ENCODE measurements around the gene ATP9B. TPM values are rescaled to one million over a fixed set of nuclear protein-coding genes. Genes with fewer than 3 reads are reported as not detected.
"Not testable (repeated sequence)": the region's sequence is repeated elsewhere in the genome, so short reads cannot be mapped to it uniquely, and the experiment has no call there.

Gene ATP9B
- total and polyA plus RNA-seq, 2 donors: 14.9 to 19.3 TPM

DNA sequence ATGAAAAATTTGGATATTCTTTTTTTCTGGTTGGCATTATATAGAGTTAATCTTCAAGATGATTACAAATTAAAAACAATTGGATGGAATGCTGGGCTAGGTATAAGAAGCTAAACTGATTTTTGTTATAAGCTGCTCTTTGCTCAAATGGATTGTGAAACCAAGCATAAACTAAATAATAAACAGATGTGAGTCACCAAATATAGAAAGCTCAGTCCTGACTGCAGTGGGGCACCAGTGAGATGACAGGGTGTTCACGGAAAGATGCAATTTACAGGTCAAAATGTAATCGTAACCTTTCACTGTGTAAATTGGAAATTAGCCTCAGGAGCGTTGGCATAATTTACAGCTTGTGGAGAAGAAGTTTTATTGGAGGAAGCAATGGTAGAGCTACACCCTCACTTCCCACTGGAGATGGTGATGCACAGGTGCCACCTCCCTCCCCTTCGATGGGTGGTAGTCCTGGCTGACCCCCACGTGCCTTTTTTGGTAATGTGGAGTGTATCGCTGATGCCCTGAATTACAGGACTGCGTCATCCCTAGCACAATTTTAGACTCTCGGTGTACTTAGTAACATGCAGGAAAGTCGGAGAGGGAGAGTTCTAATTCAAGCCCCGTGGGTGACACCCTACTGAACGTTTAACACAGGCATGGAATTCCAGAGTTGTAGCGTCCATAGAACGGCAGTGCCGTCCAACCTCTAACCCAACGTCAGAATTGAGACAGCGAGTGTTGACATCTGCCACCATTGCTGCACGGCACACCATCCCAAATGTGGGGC is 252.6 kb downstream of the ATP9B start:
- Histone ChIP-seq H3K4me3 (ENCODE audit: low read length in 2 of 2) (no peak overlapping the region), H3K27me3 (ENCODE audit: control insufficient read depth in 2 of 2, insufficient read depth in 1 of 2, low read length in 1 of 2) (no peaks in the 10 kb centered on the region), H3K4me1 (ENCODE audit: control insufficient read depth in 2 of 2, insufficient read depth in 2 of 2, low read length in 2 of 2) (no peaks in the 10 kb centered on the region), H3K9me3 (ENCODE audit: control insufficient read depth in 2 of 2, insufficient read depth in 1 of 2, low read length in 1 of 2) (peaks cover 0 to 4% of the 10 kb centered on the region in 2 donors), H3K36me3 (ENCODE audit: control insufficient read depth in 2 of 2, insufficient read depth in 2 of 2, low read length in 1 of 2) (peaks cover 2 to 6% of the 10 kb centered on the region in 2 donors), H3K27ac (ENCODE audit: low read depth in 1 of 2, low read length in 1 of 2) (no peak overlapping the region)
- no peak for DNase-seq (ENCODE audit: low read depth in 6 of 9, low spot score in 9 of 9)
- 90% methylated on average over 17 of the region's 17 CpGs for WGBS

DNA sequence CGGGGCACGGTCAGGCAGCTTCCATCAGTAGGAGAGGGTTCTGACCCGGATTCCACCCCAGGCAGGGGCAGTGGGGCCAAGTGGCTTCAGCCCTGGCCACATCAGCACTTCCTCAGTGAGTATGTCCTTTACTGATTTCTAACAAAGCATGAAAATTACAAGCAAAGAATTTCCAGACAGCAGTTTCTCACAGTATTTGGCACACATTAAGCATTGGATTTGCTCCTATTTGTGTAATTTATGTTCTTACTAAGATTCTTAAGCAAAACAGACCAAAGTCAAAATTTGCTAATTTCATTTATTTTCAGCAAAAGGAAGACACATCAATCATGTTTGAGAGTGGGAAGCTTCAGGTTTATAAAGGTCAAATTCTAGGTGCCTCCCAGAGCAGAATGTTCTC is 253.2 kb downstream of the ATP9B start:
- Histone ChIP-seq H3K36me3 (ENCODE audit: control insufficient read depth in 2 of 2, insufficient read depth in 2 of 2, low read length in 1 of 2) (peaks cover 2 to 6% of the 10 kb centered on the region in 2 donors), H3K27me3 (ENCODE audit: control insufficient read depth in 2 of 2, insufficient read depth in 1 of 2, low read length in 1 of 2) (no peaks in the 10 kb centered on the region), H3K4me1 (ENCODE audit: control insufficient read depth in 2 of 2, insufficient read depth in 2 of 2, low read length in 2 of 2) (no peaks in the 10 kb centered on the region), H3K4me3 (ENCODE audit: low read length in 2 of 2) (no peak overlapping the region), H3K9me3 (ENCODE audit: control insufficient read depth in 2 of 2, insufficient read depth in 1 of 2, low read length in 1 of 2) (peaks cover 0 to 10% of the 10 kb centered on the region in 2 donors), H3K27ac (ENCODE audit: low read depth in 1 of 2, low read length in 1 of 2) (no peak overlapping the region)
- 95% methylated on average over 3 of the region's 3 CpGs for WGBS
- DNase-seq (ENCODE audit: low read depth in 6 of 9, low spot score in 9 of 9): no peak

DNA sequence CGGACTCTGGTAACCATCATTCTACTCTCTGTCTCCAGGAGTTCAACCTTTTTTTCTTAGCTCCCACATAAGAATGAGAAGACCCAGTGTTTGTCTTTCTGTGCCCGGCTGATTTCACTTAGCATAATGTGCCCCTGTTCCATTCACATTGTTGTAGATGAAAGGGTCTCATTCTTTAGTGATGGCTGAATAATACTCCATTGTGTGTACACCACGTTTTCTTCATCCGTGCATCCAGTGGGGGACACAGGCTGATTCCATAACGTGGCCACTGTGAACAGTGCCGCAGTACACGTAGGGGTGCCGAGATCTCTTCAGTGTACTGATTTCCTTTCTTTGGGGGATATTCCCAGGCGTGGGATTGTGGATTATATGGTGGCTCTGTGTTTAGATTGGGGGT is 254.3 kb downstream of the ATP9B start:
- H3K4me1 ChIP-seq (ENCODE audit: control insufficient read depth in 2 of 2, insufficient read depth in 2 of 2, low read length in 2 of 2): no peaks in the 10 kb centered on the region

DNA sequence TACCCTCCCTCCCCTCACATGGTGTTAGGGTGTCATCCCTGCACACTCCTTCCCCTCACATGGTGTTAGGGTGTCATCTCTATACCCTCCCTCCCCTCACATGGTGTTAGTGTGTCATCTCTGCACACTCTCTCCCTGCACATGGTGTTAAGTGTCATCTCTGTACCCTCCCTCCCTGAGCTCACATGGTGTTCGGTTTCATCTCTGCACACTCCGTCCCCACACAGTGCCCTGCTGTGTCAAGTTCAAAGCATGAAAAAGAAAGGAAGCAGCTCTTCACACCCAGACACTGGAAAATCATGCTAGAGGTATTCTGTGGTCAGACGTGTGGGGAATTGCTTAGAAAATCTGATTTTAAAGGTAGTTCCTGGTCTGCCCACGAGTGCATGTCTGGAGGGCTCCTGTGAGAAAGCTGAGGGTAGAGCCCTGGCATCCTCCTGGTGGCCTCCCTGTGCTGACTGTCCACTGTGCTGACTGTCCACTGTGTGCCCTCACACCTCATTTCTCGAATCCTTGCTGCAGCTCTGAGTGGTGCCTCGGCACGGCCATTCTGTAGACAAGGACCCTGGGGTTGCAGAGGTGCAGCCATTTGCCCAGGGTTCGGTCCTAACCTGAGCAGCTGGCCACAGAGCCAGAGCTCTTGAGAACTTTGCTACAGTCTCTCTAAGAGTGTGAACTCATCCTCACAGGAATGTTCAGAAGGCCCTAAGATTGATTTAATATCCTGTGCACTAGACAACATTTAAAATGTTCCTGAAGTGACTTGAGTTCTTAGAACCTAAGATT is 257.4 kb downstream of the ATP9B start:
- 94% methylated on average over 8 of the region's 8 CpGs for WGBS

More for the DNA sequence above, 254.3 kb downstream of the ATP9B start:
- peaks cover 0 to 13% of the 10 kb centered on the region in 2 donors for H3K9me3 ChIP-seq (ENCODE audit: control insufficient read depth in 2 of 2, insufficient read depth in 1 of 2, low read length in 1 of 2)
- peaks cover 2 to 6% of the 10 kb centered on the region in 2 donors for H3K36me3 ChIP-seq (ENCODE audit: control insufficient read depth in 2 of 2, insufficient read depth in 2 of 2, low read length in 1 of 2)
- no peak for DNase-seq (ENCODE audit: low read depth in 6 of 9, low spot score in 9 of 9)
- H3K4me3 ChIP-seq (ENCODE audit: low read length in 2 of 2): no peak overlapping the region
- H3K27ac ChIP-seq (ENCODE audit: low read depth in 1 of 2, low read length in 1 of 2): no peak overlapping the region
- H3K27me3 ChIP-seq (ENCODE audit: control insufficient read depth in 2 of 2, insufficient read depth in 1 of 2, low read length in 1 of 2): no peaks in the 10 kb centered on the region
- WGBS: 98% methylated on average over 9 of the region's 9 CpGs

DNA sequence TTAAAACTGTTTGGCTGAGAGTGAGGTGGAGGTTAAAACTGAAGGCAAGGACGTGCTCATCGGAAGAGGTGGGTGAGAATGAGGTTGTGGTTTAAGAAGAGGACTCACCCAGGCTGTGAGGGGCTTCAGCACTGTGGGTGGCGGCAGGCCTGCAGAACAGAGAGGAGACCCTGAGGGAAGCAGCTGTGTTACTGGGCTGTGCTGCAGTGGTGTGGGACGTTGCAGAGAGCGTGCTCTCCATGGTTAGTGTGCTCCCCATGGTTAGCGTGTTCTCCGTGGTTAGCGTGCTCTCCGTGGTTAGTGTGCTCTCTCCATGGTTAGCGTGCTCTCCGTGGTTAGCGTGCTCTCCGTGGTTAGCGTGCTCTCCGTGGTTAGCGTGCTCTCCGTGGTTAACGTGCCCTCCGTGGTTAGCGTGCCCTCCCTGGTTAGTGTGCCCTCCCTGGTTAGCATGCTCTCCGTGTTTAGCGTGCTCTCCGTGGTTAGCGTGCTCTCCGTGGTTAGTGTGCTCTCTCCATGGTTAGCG is 258.1 kb downstream of the ATP9B start:
- Histone ChIP-seq H3K4me3 (ENCODE audit: low read length in 2 of 2) (no peak overlapping the region), H3K36me3 (ENCODE audit: control insufficient read depth in 2 of 2, insufficient read depth in 2 of 2, low read length in 1 of 2) (peaks cover 11 to 12% of the 10 kb centered on the region in 2 donors)

More for the DNA sequence above, 257.4 kb downstream of the ATP9B start:
- Histone ChIP-seq H3K27me3 (ENCODE audit: control insufficient read depth in 2 of 2, insufficient read depth in 1 of 2, low read length in 1 of 2) (no peaks in the 10 kb centered on the region), H3K9me3 (ENCODE audit: control insufficient read depth in 2 of 2, insufficient read depth in 1 of 2, low read length in 1 of 2) (peaks cover 0 to 13% of the 10 kb centered on the region in 2 donors), H3K4me1 (ENCODE audit: control insufficient read depth in 2 of 2, insufficient read depth in 2 of 2, low read length in 2 of 2) (no peaks in the 10 kb centered on the region), H3K4me3 (ENCODE audit: low read length in 2 of 2) (no peak overlapping the region), H3K27ac (ENCODE audit: low read depth in 1 of 2, low read length in 1 of 2) (no peak overlapping the region), H3K36me3 (ENCODE audit: control insufficient read depth in 2 of 2, insufficient read depth in 2 of 2, low read length in 1 of 2) (peaks cover 13% of the 10 kb centered on the region in 2 donors)
- no peak for DNase-seq (ENCODE audit: low read depth in 6 of 9, low spot score in 9 of 9)

DNA sequence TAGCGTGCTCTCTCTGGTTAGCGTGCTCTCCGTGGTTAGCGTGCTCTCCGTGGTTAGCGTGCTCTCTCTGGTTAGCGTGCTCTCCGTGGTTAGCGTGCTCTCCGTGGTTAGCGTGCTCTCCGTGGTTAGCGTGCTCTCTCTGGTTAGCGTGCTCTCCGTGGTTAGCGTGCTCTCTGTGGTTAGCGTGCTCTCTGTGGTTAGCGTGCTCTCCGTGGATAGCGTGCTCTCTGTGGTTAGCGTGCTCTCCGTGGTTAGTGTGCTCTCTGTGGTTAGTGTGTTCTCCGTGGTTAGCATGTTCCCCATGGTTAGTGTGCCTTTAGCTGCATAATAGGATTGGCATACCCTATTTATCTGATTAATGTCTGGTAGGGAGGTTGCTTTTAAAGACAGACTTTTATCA is 258.7 kb downstream of the ATP9B start:
- peaks cover 14 to 17% of the 10 kb centered on the region in 2 donors for H3K36me3 ChIP-seq (ENCODE audit: control insufficient read depth in 2 of 2, insufficient read depth in 2 of 2, low read length in 1 of 2)
- WGBS: 92% methylated on average over 23 of the region's 23 CpGs
- H3K27ac ChIP-seq (ENCODE audit: low read depth in 1 of 2, low read length in 1 of 2): not testable (repeated sequence)

More for the DNA sequence above, 258.1 kb downstream of the ATP9B start:
- Histone ChIP-seq H3K27me3 (ENCODE audit: control insufficient read depth in 2 of 2, insufficient read depth in 1 of 2, low read length in 1 of 2) (no peaks in the 10 kb centered on the region), H3K4me1 (ENCODE audit: control insufficient read depth in 2 of 2, insufficient read depth in 2 of 2, low read length in 2 of 2) (no peaks in the 10 kb centered on the region), H3K9me3 (ENCODE audit: control insufficient read depth in 2 of 2, insufficient read depth in 1 of 2, low read length in 1 of 2) (peaks cover 0 to 13% of the 10 kb centered on the region in 2 donors), H3K27ac (ENCODE audit: low read depth in 1 of 2, low read length in 1 of 2) (no peak overlapping the region)
- DNase-seq (ENCODE audit: low read depth in 6 of 9, low spot score in 9 of 9): no peak
- WGBS: 92% methylated on average over 26 of the region's 26 CpGs

DNA sequence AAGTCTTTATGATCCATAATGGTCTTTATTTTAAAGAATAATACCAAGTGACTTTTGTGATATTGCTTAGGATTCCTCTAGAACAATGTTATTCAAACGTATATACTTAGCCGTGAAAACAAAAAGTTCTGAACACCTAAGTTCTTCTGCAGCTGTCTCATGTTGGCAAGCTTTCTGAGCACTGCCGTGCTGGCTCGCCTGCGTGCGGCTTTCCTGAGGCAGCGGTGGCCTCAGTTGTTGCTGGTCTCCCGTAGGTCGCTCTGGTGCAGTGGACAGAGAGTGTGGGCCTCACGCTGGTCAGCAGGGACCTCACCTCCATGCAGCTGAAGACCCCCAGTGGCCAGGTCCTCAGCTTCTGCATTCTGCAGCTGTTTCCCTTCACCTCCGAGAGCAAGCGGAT is 259.7 kb downstream of the ATP9B start:
- no peaks in the 10 kb centered on the region for H3K27me3 ChIP-seq (ENCODE audit: control insufficient read depth in 2 of 2, insufficient read depth in 1 of 2, low read length in 1 of 2)
- peaks cover 16 to 17% of the 10 kb centered on the region in 2 donors for H3K36me3 ChIP-seq (ENCODE audit: control insufficient read depth in 2 of 2, insufficient read depth in 2 of 2, low read length in 1 of 2)
- peaks cover 0 to 13% of the 10 kb centered on the region in 2 donors for H3K9me3 ChIP-seq (ENCODE audit: control insufficient read depth in 2 of 2, insufficient read depth in 1 of 2, low read length in 1 of 2)
- H3K27ac ChIP-seq (ENCODE audit: low read depth in 1 of 2, low read length in 1 of 2): no peak overlapping the region
- H3K4me3 ChIP-seq (ENCODE audit: low read length in 2 of 2): no peak overlapping the region
- no peaks in the 10 kb centered on the region for H3K4me1 ChIP-seq (ENCODE audit: control insufficient read depth in 2 of 2, insufficient read depth in 2 of 2, low read length in 2 of 2)
- no peak for DNase-seq (ENCODE audit: low read depth in 6 of 9, low spot score in 9 of 9)
- 94% methylated on average over 12 of the region's 12 CpGs for WGBS

More for the DNA sequence above, 258.7 kb downstream of the ATP9B start:
- H3K27me3 ChIP-seq (ENCODE audit: control insufficient read depth in 2 of 2, insufficient read depth in 1 of 2, low read length in 1 of 2); H3K4me1 ChIP-seq (ENCODE audit: control insufficient read depth in 2 of 2, insufficient read depth in 2 of 2, low read length in 2 of 2); DNase-seq (ENCODE audit: low read depth in 6 of 9, low spot score in 9 of 9); H3K4me3 ChIP-seq (ENCODE audit: low read length in 2 of 2): not testable (repeated sequence)
- H3K9me3 ChIP-seq (ENCODE audit: control insufficient read depth in 2 of 2, insufficient read depth in 1 of 2, low read length in 1 of 2): peaks cover 0 to 13% of the 10 kb centered on the region in 2 donors

DNA sequence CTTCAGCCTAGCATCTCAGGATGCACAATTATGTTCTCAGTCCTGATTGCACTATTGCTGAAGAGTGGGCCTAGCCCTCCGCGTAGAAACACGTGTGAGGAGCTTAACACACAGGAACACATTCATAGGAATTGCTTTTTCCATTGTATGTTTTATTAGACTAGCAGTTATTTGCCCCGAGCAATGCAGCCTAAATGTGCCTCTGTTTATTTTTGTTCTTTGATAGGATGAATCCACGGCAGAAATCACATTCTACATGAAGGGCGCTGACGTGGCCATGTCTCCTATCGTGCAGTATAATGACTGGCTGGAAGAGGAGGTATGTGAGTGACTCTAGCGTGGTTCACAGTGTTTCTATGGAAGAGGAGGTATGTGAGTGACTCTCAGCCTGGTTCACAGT is 260.6 kb downstream of the ATP9B start:
- Histone ChIP-seq H3K4me3 (ENCODE audit: low read length in 2 of 2) (no peak overlapping the region), H3K27me3 (ENCODE audit: control insufficient read depth in 2 of 2, insufficient read depth in 1 of 2, low read length in 1 of 2) (no peaks in the 10 kb centered on the region), H3K4me1 (ENCODE audit: control insufficient read depth in 2 of 2, insufficient read depth in 2 of 2, low read length in 2 of 2) (no peaks in the 10 kb centered on the region), H3K36me3 (ENCODE audit: control insufficient read depth in 2 of 2, insufficient read depth in 2 of 2, low read length in 1 of 2) (peaks cover 17 to 19% of the 10 kb centered on the region in 2 donors), H3K27ac (ENCODE audit: low read depth in 1 of 2, low read length in 1 of 2) (no peak overlapping the region), H3K9me3 (ENCODE audit: control insufficient read depth in 2 of 2, insufficient read depth in 1 of 2, low read length in 1 of 2) (peaks cover 0 to 13% of the 10 kb centered on the region in 2 donors)
- no peak for DNase-seq (ENCODE audit: low read depth in 6 of 9, low spot score in 9 of 9)
- 92% methylated on average over 9 of the region's 9 CpGs for WGBS

DNA sequence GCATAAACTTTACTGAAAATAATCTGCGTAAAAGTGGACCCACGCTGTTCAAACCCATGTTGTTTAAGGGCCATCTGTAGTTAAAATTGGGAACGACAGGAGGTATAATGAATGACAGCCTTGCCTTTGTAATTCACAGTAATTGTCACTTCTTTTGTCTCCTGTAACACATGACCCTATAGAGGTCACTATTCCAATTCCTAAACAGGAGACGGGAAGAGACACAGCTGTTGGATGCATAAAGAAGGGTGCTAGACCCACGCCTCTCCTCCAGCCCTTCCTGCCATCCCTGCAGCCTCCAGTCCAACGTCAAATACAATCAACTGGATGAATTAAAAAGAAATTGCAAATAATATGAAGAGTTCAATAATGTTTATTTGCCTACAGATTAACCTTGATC is 263.5 kb downstream of the ATP9B start:
- 97% methylated on average over 6 of the region's 6 CpGs for WGBS
- no peak for DNase-seq (ENCODE audit: low read depth in 6 of 9, low spot score in 9 of 9)
- H3K4me3 ChIP-seq (ENCODE audit: low read length in 2 of 2): no peak overlapping the region
- no peaks in the 10 kb centered on the region for H3K9me3 ChIP-seq (ENCODE audit: control insufficient read depth in 2 of 2, insufficient read depth in 1 of 2, low read length in 1 of 2)
- H3K27ac ChIP-seq (ENCODE audit: low read depth in 1 of 2, low read length in 1 of 2): no peak overlapping the region
- H3K27me3 ChIP-seq (ENCODE audit: control insufficient read depth in 2 of 2, insufficient read depth in 1 of 2, low read length in 1 of 2): no peaks in the 10 kb centered on the region
- no peaks in the 10 kb centered on the region for H3K4me1 ChIP-seq (ENCODE audit: control insufficient read depth in 2 of 2, insufficient read depth in 2 of 2, low read length in 2 of 2)
- H3K36me3 ChIP-seq (ENCODE audit: control insufficient read depth in 2 of 2, insufficient read depth in 2 of 2, low read length in 1 of 2): peaks cover 28 to 35% of the 10 kb centered on the region in 2 donors
